GM18520 (cell line): ENCODE results near the gene TBXA2R.
"Not testable (repeated sequence)": the region's sequence is repeated elsewhere in the genome, so short reads cannot be mapped to it uniquely, and the experiment has no call there.

ENCODE experiments used
- ATAC-seq: cut with Tn5 transposase; IDR thresholded peaks from one replicate; pipeline ENCODE4 v1.9.1; 2021; ENCODE audit not compliant: unreplicated experiment

Gene TBXA2R

DNA sequence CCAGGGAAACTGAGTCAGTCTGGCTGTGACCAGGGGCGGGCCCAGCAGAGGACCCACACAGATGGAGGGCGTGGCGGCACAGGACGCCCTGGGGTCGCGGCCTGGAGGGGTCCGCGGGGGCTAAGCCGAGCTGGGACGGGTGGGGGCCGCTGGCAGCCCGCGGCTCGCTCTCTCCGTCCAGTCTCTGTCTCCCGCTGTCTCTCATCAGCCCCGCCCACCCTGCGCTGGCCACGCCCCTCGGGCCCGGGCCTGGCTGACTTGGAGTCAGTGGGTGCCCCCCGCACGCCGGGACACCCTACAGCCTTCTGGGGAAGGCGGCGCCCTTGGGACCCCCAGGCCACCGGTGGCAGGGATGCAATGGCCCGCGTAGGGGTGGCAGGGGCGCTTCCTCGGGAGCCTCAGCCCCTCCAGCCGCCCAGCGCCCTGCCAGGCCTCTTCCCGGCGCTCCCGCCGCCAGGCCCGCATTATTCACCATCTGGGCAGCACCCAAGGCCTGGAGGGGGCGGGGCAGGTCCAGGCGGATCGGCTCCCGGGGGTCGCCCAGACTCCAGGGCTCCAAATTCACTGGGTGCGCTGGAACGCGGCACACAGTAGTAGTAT is at the start of gene TBXA2R:
Gene TBXA2R, minus strand, starts transcription at position 186 of the 600 bp plus-strand sequence. CDS start 6,241 bp downstream, outside the sequence.
- no peak for ATAC-seq

DNA sequence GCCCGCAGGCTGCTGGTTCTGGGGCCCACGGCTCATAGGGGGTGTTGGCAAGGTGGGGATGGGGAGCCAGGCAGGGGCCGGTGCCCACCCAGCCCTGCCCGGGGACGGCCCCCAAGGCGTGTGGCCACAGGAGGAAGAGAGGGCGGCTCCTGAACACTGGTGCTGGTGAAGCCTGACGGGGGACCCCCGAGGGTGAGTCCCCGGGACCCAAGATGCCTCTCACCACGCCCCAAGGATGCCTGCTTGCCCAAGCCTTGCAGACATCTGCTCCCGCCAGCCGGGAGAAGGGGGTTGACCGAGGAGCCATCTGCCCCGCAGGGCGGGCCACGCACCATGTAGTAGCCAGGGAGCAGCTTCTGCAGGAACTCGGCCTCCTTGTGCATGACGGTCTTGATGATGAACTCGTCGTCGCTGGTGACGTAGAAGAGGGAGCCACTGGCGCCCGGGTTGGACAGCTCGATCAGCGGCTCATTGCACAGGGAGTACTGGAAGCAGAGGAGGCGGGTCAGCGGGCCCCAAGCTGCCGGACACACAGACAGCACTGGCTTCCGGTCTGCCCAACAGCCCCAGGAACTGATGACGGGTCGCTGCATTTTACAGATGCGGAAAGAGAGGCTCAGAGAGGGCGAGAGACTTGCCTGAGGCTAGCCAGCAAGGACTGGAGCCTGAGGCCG is 49.5 kb upstream of the TBXA2R start:
- no peak for ATAC-seq

DNA sequence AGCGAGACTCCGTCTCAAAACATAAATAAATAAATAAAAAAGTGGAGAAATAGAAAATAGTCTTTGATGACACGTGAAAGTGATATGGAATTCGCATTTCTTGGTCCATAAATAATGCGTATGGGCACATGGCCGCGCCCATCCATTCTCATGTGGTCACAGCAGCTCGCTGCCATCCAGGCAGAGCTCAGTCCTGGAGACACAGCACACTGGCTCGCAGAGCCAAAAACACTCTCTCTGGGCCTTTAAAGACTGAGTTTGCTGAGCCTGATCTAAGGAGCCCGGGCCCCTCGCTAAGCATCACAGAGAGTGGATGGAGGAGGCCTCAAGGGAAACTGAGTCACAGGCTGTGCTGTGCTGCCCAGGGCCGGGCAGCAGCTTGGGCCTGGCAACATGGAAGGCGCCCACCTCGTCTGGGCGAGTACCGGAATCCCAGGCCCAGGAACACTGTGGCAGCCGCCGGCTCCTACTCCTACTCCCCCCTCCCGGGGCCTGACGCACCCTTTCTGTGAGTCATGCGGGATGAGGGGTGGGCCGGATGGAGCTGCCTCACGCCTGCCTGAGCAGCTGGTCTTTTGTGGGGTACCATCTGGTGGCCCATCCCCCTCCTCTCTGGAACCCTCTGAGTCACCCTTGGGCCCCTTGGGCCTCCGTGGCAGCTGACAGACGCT is 48.9 kb upstream of the TBXA2R start:
- no peak for ATAC-seq

DNA sequence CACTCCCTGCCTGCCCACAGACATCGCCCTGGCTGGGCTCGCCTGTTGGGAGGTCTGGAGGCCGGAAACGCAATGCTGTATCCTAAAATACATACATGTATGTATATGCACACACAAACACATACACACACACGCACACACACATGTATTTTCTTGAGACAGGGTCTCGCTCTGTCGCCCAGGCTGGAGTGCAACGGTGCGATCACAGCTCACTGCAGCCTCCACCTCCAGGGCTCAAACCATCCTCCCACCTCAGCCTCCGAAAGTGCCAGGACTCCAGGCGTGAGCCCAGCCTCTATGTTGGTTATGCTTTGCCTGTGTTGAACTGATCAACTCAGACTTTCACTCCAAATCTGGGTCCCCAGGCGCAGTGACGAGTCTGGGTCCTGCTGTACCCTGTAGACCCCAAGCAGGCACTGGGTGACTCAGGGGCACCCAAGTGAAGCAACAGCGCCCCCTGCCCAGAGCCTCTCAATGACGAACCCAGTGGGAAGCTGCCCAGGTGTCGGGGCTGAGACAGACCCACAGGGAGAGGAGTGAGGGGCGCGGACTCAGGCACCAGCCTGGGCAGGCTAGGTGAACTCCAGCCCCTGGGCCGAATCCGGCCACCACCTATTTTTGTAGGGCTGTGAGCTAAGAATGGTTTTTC is 47.3 kb upstream of the TBXA2R start:
- no peak for ATAC-seq

DNA sequence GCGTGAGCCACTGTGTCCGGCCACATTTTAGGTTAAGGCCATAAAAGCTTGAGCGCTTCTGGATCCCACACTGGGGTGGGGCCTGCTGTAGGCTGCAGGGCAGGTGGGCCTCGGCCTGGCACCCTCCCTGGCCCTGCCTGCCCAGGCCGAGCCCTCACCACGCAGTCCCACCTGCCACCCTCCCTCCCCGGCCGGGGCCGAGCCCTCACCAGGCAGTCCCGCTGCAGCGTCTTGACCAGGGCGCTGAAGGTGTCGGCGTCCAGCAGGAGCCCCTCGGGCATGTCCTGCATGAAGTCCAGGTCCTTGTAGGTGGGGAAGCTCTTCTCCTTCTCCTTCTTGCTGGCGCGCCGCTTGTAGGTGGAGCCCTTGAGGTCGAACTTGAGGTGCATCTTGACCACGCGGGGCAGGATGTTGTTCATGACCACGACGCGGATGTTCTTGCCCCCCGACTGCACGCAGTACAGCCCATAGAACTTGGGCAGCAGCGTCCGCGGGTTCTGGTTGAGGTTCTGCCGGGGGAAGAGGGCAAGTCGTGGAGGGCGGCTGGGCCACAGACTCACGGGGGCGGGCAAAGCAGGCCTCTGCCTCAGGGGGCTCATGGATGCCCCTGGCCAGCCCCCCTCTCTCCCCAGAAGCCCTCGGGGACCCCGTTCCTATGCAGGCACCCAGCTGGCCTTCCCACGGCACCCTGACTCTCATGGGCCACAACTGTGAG is 46.6 kb upstream of the TBXA2R start:
- ATAC-seq, result no peak

DNA sequence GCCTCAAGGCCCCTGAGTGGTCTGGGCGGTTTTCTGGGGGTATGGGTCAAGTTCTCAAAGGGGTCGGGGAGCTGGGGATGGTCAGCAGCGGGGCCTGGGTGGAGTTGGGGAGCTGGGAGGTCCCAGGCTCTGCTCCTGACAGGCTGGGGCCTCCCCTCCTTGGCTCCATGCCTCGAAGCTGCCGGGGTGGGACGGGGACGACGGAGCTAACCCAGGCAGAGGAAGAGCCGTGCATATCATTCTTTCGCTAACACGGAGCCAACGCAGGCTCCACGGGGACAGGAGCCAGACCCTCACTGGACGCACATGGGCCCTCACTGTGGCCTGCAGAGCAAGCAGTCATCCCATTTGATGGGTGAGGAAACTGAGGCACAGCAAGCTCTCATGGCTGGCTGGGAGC is 45.7 kb upstream of the TBXA2R start:
- no peak for ATAC-seq

DNA sequence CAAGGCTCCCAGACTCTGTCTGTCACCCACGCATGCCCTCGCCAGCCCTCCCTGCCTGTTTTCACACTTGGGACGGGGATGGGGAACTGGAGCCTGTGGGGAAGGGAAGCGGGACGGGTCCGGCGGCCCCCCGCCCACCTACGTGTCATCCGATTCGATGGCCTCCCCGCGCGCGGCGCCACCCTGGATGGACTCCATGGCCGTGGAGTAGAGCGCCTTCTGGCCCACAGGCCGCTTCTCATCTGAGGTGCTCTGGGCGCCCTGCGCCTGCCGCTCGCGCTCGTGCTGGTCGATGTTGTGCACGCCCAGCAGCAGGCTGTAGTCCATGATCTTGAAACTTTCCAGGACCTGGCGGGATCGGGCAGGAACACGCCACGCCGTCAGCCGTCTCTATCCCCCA is 45.0 kb upstream of the TBXA2R start:
- ATAC-seq, result no peak

DNA sequence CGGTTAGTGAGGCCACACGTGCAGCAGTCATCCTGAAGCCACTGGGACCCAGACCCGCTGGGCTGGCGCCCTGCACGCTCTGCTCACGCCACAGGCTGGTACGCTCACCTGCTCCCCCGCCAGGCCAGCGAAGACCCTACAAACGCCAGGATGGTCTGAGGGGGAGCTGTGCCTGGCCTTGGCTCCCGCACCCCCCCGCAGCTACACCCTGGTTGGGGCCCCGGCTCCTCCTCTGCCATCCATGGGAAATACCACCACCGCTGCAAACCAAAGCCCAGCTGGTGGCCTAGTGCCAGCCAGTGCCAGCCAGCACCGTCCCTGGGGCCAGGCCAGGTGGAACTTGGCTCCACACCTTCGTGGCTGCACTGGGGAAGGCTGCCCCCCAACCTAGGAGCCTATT is 43.2 kb upstream of the TBXA2R start:
- ATAC-seq, result no peak

DNA sequence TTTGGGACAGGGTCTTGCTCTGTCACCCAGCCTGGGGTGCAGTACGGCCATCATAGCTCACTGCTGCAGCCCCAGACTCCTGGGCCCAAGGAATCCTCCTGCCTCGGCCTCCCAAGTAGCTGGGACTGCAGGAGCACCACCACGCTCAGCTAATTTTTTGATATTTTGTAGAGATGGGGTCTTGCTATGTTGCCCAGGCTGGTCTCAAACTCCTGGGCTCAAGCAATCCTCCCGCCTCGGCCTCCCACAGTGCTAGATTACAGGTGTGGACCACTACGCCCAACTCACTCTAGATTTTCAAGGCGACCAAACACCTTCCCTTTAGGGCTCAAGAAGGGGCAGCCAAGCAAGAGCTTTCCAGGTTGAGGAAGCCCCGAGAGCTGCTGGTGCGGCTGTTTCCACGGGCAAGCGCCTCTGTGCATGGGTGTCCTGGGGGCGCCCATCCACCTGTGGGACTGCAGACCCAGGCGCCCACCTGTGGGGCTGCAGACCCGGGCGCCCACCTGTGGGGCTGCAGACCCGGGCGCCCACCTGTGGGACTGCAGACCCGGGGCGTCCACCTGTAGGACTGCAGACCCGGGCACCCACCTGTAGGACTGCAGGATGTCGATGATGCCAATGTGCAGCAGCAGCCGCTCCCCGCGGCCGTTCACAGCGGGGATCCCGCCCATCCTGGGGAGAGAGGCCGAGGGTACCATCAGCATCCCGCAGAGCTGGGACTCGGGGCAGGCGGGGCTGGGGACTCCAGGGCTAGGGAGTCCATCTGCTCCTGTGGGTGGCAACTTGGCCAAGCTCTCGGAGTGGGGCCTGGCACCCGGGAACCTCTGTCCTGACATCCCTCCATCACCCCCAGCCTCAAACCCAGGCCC is 41.6 kb upstream of the TBXA2R start:
- ATAC-seq, result no peak

DNA sequence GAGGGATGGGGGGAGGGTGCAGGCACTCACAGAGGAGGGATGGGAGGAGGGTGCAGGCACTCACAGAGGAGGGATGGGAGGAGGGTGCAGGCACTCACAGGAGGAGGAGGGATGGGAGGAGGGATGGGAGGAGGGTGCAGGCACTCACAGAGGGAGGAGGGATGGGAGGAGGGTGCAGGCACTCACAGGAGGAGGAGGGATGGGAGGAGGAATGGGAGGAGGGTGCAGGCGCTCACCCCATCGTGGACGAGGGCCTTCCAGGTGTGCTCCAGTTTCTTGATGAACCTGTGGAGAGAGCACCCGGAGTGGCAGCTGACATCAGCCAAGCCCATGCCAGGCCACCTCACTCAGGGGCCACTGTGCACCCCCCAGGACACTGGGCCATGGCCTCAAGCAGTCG is 40.4 kb upstream of the TBXA2R start:
- ATAC-seq, result not testable (repeated sequence)

DNA sequence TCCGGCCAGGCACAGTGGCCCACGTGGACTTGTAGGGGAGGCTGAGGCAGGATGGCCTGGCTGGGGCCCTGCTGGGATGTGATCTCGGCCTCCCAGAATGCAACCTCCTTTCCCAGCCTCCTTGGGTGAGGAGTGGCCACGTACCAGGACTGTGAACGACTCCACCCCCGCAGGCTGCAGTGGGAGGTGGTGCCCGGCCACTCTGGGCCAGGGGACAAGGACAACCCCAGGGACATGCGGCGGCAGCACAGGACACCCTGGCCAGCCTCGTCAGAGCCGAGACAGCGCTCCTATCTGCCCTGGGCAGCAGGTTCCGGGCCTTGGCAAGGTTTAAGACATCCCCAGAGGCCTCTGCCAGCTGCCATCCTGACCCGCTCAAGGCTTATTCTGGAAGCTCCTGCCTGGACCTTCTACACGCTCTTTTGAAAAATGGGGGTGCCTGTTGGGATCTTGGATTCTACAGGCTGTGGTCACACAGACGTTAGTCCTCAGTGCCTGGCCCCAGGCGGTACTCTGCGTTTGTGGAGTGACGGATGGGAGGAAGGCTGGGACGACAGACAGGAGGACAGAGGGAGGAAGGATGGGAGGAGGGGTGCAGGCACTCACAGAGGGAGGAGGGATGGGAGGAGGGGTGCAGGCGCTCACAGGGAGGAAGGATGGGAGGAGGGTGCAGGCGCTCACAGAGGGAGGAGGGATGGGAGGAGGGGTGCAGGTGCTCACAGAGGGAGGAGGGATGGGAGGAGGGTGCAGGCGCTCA is 39.8 kb upstream of the TBXA2R start:
- ATAC-seq, result no peak

DNA sequence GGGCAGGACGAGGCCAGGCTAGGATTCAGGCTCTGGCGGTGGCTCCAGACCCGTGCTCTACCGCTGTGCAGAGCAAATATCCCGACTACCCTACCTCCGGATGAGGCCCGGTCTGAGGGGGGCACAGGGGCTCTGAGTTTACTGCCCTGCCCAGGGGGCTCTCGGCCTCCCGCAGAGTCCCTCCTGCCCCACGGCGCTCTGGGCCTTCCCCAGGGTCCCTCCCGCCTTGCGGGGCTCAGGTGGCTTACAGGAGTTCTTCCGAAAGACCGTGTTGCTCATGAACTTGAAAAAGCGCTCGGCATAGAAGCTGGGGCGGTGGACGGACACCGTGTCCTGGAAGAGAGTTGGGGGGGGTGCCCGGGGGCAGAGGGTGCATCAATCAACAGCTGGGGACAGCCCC is 39.1 kb upstream of the TBXA2R start:
- no peak for ATAC-seq

DNA sequence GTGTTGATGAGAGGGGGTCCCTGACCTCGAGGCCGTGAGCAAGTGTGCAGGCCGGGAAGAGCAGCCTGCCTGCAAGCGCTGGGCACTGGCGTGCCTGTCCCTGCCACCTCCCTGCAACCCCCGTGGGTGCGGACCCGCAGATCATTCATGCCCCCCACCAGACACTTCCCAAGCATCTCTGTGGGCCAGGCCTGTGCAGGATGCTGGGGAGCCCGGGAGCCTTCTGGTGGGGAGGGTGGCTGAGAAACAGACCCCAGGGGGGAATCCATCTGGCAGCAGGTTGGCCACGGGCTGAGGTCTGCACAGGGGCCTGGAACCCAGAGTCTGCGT is 38.4 kb upstream of the TBXA2R start:
- no peak for ATAC-seq

DNA sequence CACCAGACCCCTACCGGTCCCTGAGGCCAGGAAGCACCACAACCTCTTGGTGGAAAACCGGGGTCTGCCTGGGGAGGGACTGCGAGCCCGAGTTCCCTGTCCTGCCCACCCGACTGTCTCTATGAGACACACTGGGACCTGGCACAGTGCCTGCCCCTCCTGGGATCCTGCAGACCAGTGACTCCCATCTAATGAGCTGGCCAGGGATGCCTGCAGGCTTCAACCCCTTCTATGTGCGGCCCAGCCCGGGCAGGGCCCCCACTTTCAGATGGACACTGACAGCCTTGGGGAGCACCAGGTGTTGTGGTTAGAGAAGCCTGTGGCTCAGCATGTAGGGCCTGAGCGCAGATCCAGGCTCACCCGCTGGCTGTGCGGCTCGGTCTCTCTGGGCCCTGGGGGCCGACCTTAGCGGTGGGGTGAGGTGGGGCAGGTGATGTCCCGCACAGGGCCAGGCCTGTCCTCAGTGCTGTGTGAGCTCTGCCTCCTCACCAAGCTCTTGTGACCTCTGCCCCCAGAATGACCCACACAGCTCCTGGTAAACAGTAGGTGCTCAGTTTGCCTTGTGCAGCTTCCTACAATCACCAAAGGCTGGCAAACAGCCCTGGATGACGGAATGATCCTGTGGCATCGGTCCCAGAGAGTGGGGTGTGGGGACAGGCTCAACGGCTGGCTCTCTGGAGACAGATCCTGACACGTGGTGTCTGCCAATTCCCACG is 37.8 kb upstream of the TBXA2R start:
- ATAC-seq, result no peak

DNA sequence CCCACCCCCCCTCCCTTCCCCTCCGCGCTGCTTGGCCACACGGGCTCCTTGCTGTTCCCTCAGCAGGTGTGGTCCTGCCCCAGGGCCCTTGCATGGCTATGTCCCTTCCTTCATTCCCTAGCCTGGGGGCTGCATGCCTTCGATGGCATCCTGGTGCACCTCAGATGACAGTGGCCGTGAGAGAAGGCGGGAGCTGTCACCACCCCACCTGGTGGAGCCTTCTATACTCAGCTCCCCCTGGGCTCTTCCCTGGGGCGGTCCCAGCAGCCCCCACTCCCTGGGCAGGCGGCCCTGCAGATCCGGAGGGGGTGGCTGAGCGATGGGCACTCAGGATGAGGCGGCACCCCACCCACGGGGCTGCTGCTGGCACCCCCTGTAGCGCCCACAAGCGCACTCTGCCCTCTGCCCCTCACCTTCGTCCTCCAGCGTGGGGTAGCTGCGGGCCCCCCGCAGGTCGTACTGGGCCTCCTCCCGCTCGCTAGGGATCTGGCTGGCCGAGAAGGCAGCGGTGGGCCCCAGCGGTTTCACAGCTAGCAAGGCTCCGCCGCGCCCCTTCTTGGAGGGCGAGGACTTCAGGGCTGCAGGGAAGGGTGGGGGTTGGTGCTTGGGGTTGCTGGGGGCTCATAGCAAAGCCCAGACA is 37.1 kb upstream of the TBXA2R start:
- ATAC-seq, result no peak

DNA sequence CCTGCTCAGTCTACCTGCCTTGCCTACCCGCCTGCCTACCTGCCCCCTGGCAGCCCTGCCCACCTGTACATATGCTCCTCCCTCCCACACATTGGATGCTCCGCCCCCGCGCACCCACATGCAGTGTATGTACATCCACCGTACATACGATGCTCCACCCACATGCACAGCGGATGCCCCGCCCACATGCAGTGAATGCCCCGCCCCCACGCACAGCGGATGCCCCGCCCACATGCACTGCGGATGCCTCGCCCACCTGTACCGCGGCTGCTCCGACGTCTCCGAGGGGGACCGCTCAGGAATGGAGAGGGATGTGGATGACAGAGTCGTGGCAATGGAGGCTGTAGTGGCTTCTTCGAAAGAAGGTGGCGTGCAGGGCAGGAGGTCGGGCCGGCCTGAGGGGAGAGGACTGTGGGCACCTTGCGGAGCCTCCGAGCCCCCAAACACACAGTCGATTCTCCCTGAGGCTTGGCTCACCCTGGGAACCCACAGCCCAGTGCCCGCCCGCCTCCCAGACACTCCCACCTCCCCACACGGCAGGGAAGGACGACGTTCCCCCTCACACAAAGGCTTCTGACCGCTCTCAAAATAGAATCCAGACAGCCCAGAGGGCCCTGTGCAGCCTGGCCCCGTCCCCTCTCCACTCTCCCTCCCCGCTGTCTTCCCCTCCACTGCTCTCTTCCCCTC is 36.5 kb upstream of the TBXA2R start:
- ATAC-seq, result no peak

DNA sequence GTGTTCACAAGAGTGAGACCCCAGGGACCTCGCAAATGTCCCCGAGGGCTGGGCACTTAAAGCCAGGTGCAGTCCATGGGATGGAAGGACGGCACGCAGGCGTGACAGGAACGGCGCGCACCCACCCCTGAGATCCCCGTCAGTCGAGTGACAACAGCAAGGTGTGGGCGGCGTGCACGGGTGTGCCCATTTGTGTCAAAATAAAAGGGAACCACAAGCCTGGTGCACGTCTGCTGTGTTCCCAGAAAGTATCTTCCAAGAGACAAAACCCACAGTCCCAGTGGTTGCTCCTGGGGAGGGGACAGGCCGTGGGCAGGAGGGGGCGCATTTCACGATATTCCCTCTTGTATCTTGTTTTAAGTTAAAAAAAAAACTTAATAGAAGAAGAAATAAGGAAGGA is 35.6 kb upstream of the TBXA2R start:
- no peak for ATAC-seq
